Psoas muscle (tissue), 8 donors: ENCODE results near the gene SLC25A3. TPM values are rescaled to one million over a fixed set of nuclear protein-coding genes. Genes with fewer than 3 reads are reported as not detected.
"Not testable (repeated sequence)": the region's sequence is repeated elsewhere in the genome, so short reads cannot be mapped to it uniquely, and the experiment has no call there.

Source experiments
- ATAC-seq, 4 donors: fragments of 200-7000 bp; cut with Tn5 transposase; one replicate each; pipeline ENCODE4 v1.9.1; 2020; ENCODE audit warnings: moderate library complexity in 3 of 4, mild to moderate bottlenecking in 2 of 4
- DNase-seq, 2 donors: peaks; one replicate each; pipeline ENCODE4 v3.0.0-alpha.2; 2020
- H3K27ac ChIP-seq: fragments of 200-600 bp; one replicate; pipeline ENCODE4 v1.8.0; 2022
- H3K27me3 ChIP-seq, 3 donors: fragments of 200-600 bp in 1 of 3; one replicate each; pipeline versions ENCODE4 v1.6.1 to v1.8.0; 2013 to 2022; ENCODE audit warnings: low read length in 2 of 3, mild to moderate bottlenecking in 2 of 3, moderate library complexity in 1 of 3; ENCODE audit not compliant: insufficient read depth in 3 of 3
- H3K36me3 ChIP-seq, 2 donors: fragments of 200-600 bp in 1 of 2; one replicate each; pipeline versions ENCODE4 v1.6.1 to v1.8.0; 2013 to 2022; ENCODE audit warnings: low read depth in 1 of 2, mild to moderate bottlenecking in 1 of 2, moderate library complexity in 1 of 2; ENCODE audit not compliant: insufficient read depth in 1 of 2
- H3K4me1 ChIP-seq: fragments of 200-600 bp; one replicate; pipeline ENCODE4 v1.8.0; 2022
- H3K4me3 ChIP-seq: fragments of 200-600 bp; one replicate; pipeline ENCODE4 v1.8.0; 2022; ENCODE audit warnings: mild to moderate bottlenecking
- H3K9me3 ChIP-seq: fragments of 200-600 bp; one replicate; pipeline ENCODE4 v1.8.0; 2022
- CTCF ChIP-seq: fragments of 200-600 bp; IDR thresholded peaks from one replicate; pipeline ENCODE4 v1.8.0; 2022; ENCODE audit warnings: antibody characterized with exemption
- WGBS, 3 donors: extraction: QIAGEN DNeasy Blood & Tissue Kit; methylation state at CpG; one replicate each; pipeline versions ENCODE4 v1.1.6 to v1.1.7; 2013; 5-methylcytosine and 5-hydroxymethylcytosine counted together
- intact Hi-C, 2 donors: fragments of 100-400 bp; cut with DNase I; formaldehyde crosslinking; loops; one replicate each; pipeline versions ENCODE4 v1.11.0 to v1.14.2; 2022
- polyA plus RNA-seq, 3 donors: library from polyadenylated mRNA; stranded (reverse); fragments of 200-250 nt; gene quantifications; one replicate each; pipeline ENCODE4 v1.2.3, GENCODE V29; 2013
- total RNA-seq, 4 donors: library from RNA; stranded (reverse); fragmentation: NEBNext Ultra II Directional in 2 of 4; extraction: Animal tissue kit (Norgen Biotek cat#: 25700) in 2 of 4; gene quantifications; one replicate each; pipeline versions ENCODE4 v1.2.1 to v1.2.4, GENCODE V29; 2021 to 2023
- donor health status: healthy with polysubstance abuse.
- donor health status: DM: no; HTN: no; CAD: no; lungs with moderate emphysema.
- donor health status: Bipolar disorder and iron deficiency.
- donor health status: healthy.
- donor health status: DM: yes; HTN: yes; CAD: no.
- donor health status: DM: no; HTN: no; CAD: no.
- donor health status: DM: no; HTN: no; CAD: no.
- donor health status: DM: yes; HTN: yes; CAD: no.

The SLC25A3 gene
- total and polyA plus RNA-seq, 7 donors, result 665 to 2,071 (median 1,136) TPM

DNA sequence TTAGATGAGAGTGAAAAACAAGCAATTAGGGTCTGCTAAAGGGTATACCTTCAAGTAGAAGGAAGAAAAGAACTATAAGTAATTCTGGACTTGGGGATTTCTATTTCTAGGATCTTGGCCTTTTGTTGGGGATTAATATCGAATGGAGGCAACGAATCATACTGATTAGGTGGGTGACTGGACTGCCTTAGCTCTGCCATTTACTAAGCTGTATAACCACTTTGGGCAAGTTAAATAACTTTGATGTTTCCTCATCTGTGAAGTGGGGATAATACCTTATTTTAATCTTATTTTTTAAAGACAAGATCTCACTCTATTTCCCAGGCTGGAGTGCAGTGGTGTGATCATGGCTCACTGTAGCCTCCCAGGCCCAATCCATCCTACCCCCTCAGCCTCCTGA is 44.5 kb downstream of the SLC25A3 start:
- intact Hi-C loops, result no loop called here
- Histone ChIP-seq H3K4me1 (no peaks in the 10 kb centered on the region), H3K27ac (no peak overlapping the region), H3K36me3 (no peaks in the 10 kb centered on the region), H3K27me3 (no peaks in the 10 kb centered on the region), H3K4me3 (no peak overlapping the region), H3K9me3 (no peaks in the 10 kb centered on the region)
- TF ChIP-seq CTCF, result no peak
- DNase-seq, result no peak
- WGBS, 3 donors, result 92 to 94% (median 93%) methylated on average over 2 of the region's 2 CpGs
- ATAC-seq, result no peak

- Histone ChIP-seq H3K27me3 (no peaks in the 10 kb centered on the region), H3K4me3 (no peak overlapping the region), H3K9me3 (no peaks in the 10 kb centered on the region), H3K36me3 (no peaks in the 10 kb centered on the region), H3K4me1 (no peaks in the 10 kb centered on the region), H3K27ac (no peak overlapping the region)
- DNase-seq (no peak), ATAC-seq (no peak)
- 72 to 84% (median 81%) methylated on average over 3 of the region's 3 CpGs for WGBS, 3 donors
- TF ChIP-seq CTCF, result no peak
- intact Hi-C loops, result no loop called here
Observed at GRCh38 chr12:98639491-98639890, 46.0 kb downstream of the SLC25A3 start.

- H3K27me3 ChIP-seq, H3K27ac ChIP-seq, H3K36me3 ChIP-seq, intact Hi-C loops, H3K9me3 ChIP-seq, DNase-seq, H3K4me3 ChIP-seq, ATAC-seq: not testable (repeated sequence)
- H3K4me1 ChIP-seq, result peaks cover 16% of the 10 kb centered on the region
- WGBS, 3 donors, result 88 to 92% (median 88%) methylated on average over 5 of the region's 5 CpGs
Observed at GRCh38 chr12:98642801-98643200, 49.3 kb downstream of the SLC25A3 start.

DNA sequence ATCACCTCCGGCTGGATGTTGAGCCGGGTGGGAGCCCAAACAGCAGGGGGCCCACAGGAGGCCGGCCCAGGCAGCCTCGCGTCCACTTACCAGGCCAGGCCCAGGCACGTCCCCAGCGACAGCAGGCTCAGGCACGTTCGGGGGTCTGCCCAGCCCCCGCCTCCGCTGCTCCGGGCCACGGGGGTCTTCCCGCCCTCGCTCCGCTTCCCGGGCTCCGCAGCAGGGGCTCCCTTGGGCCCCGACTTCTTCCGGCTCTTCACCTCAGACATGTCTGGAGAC is 50.9 kb downstream of the SLC25A3 start:
- ATAC-seq (peak in 3 of 4 donors; percentile 6 to 33 (median 31)), DNase-seq (no peak)
- Histone ChIP-seq H3K36me3 (peaks cover 0 to 14% of the 10 kb centered on the region in 2 donors), H3K4me1 (peaks cover 17% of the 10 kb centered on the region), H3K4me3 (peak overlapping the region; percentile 74), H3K9me3 (no peaks in the 10 kb centered on the region), H3K27ac (peak overlapping the region; percentile 74), H3K27me3 (no peaks in the 10 kb centered on the region)
- 0% methylated on average over 14 to 20 of the region's 20 CpGs for WGBS, 3 donors
- TF ChIP-seq CTCF, result no peak
- intact Hi-C loops, result loop anchor here in 1 of 2 donors (2.0 kb wide), 1 partner anchor 52 kb away; the partner anchor contains the start of gene SLC25A3

DNA sequence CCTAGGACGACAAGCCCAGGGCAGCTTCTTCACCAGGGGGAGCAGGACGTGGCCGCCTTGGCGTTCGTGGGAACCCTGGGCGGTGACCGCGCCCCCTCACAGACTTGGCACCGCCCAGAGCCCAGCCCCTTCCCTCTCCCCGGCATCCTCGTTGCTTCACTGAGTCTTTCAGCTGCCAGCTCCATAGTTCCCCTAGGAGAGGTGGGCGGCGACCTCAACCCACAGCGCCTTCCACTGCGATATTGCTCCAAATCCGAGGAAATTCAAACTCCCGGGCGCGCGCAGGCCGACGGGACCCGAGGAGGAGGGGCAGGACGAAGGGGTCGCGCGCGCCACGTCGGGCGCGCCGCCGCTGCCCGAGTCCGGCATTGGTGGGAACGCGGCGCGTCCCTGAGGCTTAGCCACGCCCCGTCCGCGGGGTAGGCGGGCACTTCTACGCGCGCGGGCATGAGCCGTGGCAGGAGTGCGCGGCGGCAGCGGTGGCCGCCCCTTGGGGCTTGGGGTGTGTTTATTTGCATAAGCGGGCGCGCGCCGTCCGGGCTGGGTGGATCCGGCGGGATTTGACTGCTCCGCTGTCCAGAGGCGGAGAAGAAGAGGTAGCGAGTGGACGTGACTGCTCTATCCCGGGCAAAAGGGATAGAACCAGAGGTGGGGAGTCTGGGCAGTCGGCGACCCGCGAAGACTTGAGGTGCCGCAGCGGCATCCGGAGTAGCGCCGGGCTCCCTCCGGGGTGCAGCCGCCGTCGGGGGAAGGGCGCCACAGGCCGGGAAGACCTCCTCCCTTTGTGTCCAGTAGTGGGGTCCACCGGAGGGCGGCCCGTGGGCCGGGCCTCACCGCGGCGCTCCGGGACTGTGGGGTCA is 51.5 kb downstream of the SLC25A3 start, which contains the start of the genes APAF1 and IKBIP:
TSS of gene APAF1 (plus strand) at position 579 of the 860 bp plus-strand sequence. CDS start 3,070 bp downstream, outside the sequence.
TSS of gene IKBIP (minus strand) at position 77 of the 860 bp plus-strand sequence. CDS start 87 bp downstream, outside the sequence.
- Histone ChIP-seq H3K36me3 (peaks cover 0 to 20% of the 10 kb centered on the region in 2 donors), H3K27me3 (no peaks in the 10 kb centered on the region), H3K9me3 (no peaks in the 10 kb centered on the region), H3K4me1 (peaks cover 17% of the 10 kb centered on the region), H3K4me3 (peak within 1 kb of the TSS; percentile 74), H3K27ac (peak within 1 kb of the TSS; percentile 74)
- DNase-seq, result peak; percentile 98
- no peak for TF ChIP-seq CTCF
- intact Hi-C loops, result loop anchor here (2.0 to 5.0 kb wide), 3 partner anchors 52 to 158 kb away; partner anchors contain the start of gene SLC25A3 (in 2 of the 2)
- ATAC-seq, result peak; percentile 97 to 99 (median 98)
- WGBS, 3 donors, result 0 to 1% (median 1%) methylated on average over 77 to 91 of the region's 91 CpGs
